ENCODE measurements around the gene SORCS2. TPM values are rescaled to one million over a fixed set of nuclear protein-coding genes. Genes with fewer than 3 reads are reported as not detected.

Gene SORCS2
- polyA plus RNA-seq, 1 of the 3 experiments (the other 2 are of a cell fraction), result 1.6 TPM

DNA sequence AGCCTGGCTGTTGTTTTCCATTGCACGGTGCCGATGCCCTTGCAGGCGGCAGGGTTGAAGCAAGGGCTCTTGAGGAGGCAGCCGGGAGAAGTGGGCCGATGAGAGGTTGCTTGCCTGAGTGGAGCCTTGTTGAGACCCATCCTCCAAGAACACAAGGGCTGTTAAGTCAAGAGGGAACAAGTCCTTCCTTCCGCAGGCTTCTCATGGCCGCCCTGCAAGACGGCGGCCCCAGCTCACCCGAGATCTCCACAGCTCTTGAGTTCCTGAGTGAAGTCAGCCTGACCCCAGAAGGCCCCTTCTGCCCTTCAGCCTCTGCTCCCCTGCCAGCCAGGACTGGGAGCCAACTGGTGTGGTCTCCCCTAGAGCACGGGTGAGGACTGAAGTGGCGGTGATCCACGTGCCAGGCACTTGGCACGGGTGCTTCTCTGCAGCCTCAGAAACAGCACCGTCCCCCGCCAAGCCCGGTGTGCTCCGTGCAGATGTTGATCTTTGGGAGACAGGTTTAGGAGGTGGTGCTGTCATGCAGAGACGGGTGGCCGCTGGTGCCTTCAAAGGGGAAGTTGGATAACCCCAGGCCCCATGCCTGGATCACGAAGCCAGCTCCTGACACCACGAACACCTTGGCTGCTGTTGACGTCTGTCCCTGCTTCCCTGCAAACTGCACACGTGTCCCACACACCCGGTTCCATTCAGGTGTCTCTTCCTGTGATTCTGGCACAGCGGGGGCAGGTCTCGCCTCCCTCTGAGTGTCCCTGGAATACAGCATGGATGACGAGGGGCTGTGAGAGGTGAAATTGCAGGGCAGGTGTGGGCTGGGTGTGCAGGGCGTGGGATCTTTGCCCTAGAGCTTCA is 406.8 kb downstream of the SORCS2 start:
- CTCF ChIA-PET, result no interaction called here
- H3K4me2 ChIP-seq, result no peak overlapping the region
- H3K79me2 ChIP-seq (ENCODE audit: insufficient read depth), result no peaks in the 10 kb centered on the region
- no peaks in the 10 kb centered on the region for H4K20me1 ChIP-seq (ENCODE audit: insufficient read depth)
- no peak overlapping the region for H3K27ac ChIP-seq (ENCODE audit: low read depth in 2 of 2, low read length in 1 of 2)
- no peaks in the 10 kb centered on the region for H3F3A ChIP-seq (replicated peaks; ENCODE audit: insufficient read depth)
- no peak for DNase-seq
- H3K9me3 ChIP-seq, result no peaks in the 10 kb centered on the region
- 84% methylated on average over 13 of the region's 29 CpGs for WGBS (ENCODE audit: low lambda C conversion rate)
- TF ChIP-seq FOXJ3 (CRISPR knock-in tag; IDR thresholded peaks at IDR 0.05), result no peak
- TF ChIP-seq GATA2 (CRISPR knock-in tag; IDR thresholded peaks at IDR 0.05), result no peak
- no peak for TF ChIP-seq SMC3 (IDR thresholded peaks at IDR 0.05; ENCODE audit: low read depth, low read length)
- TF ChIP-seq SIN3A (IDR thresholded peaks at IDR 0.05; ENCODE audit: borderline replicate concordance, low read depth, low read length), result no peak
- no peak for TF ChIP-seq MEF2A (IDR thresholded peaks at IDR 0.05; ENCODE audit: borderline replicate concordance, low read depth)
- TF ChIP-seq RXRA (IDR thresholded peaks at IDR 0.05; ENCODE audit: borderline replicate concordance, low read depth), result no peak
- no peak for TF ChIP-seq JUND (IDR thresholded peaks at IDR 0.05)
- TF ChIP-seq, protein P1, sequence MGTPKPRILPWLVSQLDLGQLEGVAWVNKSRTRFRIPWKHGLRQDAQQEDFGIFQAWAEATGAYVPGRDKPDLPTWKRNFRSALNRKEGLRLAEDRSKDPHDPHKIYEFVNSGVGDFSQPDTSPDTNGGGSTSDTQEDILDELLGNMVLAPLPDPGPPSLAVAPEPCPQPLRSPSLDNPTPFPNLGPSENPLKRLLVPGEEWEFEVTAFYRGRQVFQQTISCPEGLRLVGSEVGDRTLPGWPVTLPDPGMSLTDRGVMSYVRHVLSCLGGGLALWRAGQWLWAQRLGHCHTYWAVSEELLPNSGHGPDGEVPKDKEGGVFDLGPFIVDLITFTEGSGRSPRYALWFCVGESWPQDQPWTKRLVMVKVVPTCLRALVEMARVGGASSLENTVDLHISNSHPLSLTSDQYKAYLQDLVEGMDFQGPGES (IDR thresholded peaks at IDR 0.05; ENCODE audit: low read depth, low read length), result no peak
- TF ChIP-seq YY1 (IDR thresholded peaks at IDR 0.05; ENCODE audit: low read depth), result no peak
- TF ChIP-seq FOSL2 (IDR thresholded peaks at IDR 0.05; ENCODE audit: borderline replicate concordance, low read depth), result no peak
- no peak for TF ChIP-seq TCF12 (IDR thresholded peaks at IDR 0.05)
- no peaks in the 10 kb centered on the region for H3K4me1 ChIP-seq (ENCODE audit: control insufficient read depth in 1 of 2, insufficient read depth in 2 of 2, low read depth in 1 of 2, low read length in 1 of 2)
- no peaks in the 10 kb centered on the region for H3K9me2 ChIP-seq
- POLR2A ChIA-PET, result no interaction called here
- H3K9ac ChIP-seq, result no peak overlapping the region
- no peaks in the 10 kb centered on the region for H3K36me3 ChIP-seq (replicated peaks in 1 of 2; ENCODE audit: control insufficient read depth in 1 of 2, insufficient read depth in 2 of 2, low read length in 1 of 2)
- 0 out of 2 replicates have a peak, but pooled peaks cover 5% of the 10 kb centered on the region for H3K27me3 ChIP-seq (ENCODE audit: insufficient read depth)
- no peak overlapping the region for H3K4me3 ChIP-seq (ENCODE audit: low read depth in 2 of 2, low read length in 1 of 2)
- H2AFZ ChIP-seq (ENCODE audit: low read depth), result no peak overlapping the region

DNA sequence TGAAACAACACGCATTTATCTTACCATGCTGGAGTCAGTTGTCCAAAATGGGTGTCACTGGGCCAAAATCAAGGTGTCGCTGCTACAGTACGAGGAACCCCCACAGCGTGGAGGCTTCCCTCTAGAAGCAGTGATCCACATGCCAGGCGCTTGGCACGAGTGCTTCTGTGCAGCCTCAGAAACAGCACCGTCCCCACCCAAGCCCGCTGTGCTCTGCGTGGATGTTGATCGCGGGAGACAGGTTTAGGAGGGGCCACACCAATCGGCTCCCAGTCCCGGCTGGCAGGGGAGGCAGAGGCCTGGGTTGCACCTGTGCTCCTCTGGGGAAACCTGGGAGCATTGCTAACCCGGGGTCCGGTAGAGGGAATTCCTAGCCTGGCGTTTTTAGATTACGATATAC is 407.9 kb downstream of the SORCS2 start:
- no peaks in the 10 kb centered on the region for H3K9me2 ChIP-seq
- H2AFZ ChIP-seq (ENCODE audit: low read depth), result no peak overlapping the region
- no peak for DNase-seq
- TF ChIP-seq GABPA (IDR thresholded peaks at IDR 0.05; ENCODE audit: low read depth), result no peak
- no peak for TF ChIP-seq SMC3 (IDR thresholded peaks at IDR 0.05; ENCODE audit: low read depth, low read length)
- TF ChIP-seq POLR2AphosphoS5 (IDR thresholded peaks at IDR 0.05; ENCODE audit: low read depth, low read length), result no peak
- TF ChIP-seq, protein P2, sequence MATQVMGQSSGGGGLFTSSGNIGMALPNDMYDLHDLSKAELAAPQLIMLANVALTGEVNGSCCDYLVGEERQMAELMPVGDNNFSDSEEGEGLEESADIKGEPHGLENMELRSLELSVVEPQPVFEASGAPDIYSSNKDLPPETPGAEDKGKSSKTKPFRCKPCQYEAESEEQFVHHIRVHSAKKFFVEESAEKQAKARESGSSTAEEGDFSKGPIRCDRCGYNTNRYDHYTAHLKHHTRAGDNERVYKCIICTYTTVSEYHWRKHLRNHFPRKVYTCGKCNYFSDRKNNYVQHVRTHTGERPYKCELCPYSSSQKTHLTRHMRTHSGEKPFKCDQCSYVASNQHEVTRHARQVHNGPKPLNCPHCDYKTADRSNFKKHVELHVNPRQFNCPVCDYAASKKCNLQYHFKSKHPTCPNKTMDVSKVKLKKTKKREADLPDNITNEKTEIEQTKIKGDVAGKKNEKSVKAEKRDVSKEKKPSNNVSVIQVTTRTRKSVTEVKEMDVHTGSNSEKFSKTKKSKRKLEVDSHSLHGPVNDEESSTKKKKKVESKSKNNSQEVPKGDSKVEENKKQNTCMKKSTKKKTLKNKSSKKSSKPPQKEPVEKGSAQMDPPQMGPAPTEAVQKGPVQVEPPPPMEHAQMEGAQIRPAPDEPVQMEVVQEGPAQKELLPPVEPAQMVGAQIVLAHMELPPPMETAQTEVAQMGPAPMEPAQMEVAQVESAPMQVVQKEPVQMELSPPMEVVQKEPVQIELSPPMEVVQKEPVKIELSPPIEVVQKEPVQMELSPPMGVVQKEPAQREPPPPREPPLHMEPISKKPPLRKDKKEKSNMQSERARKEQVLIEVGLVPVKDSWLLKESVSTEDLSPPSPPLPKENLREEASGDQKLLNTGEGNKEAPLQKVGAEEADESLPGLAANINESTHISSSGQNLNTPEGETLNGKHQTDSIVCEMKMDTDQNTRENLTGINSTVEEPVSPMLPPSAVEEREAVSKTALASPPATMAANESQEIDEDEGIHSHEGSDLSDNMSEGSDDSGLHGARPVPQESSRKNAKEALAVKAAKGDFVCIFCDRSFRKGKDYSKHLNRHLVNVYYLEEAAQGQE (IDR thresholded peaks at IDR 0.05; ENCODE audit: low read depth, low read length), result no peak
- TF ChIP-seq FOSL2 (IDR thresholded peaks at IDR 0.05; ENCODE audit: borderline replicate concordance, low read depth), result no peak
- TF ChIP-seq ELF1 (IDR thresholded peaks at IDR 0.05), result no peak
- no peak for TF ChIP-seq NRF1 (IDR thresholded peaks at IDR 0.05; ENCODE audit: low read depth, low read length)
- TF ChIP-seq, protein P3, sequence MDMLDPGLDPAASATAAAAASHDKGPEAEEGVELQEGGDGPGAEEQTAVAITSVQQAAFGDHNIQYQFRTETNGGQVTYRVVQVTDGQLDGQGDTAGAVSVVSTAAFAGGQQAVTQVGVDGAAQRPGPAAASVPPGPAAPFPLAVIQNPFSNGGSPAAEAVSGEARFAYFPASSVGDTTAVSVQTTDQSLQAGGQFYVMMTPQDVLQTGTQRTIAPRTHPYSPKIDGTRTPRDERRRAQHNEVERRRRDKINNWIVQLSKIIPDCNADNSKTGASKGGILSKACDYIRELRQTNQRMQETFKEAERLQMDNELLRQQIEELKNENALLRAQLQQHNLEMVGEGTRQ (IDR thresholded peaks at IDR 0.05; ENCODE audit: borderline replicate concordance, low read depth, low read length), result no peak
- TF ChIP-seq, protein P4, sequence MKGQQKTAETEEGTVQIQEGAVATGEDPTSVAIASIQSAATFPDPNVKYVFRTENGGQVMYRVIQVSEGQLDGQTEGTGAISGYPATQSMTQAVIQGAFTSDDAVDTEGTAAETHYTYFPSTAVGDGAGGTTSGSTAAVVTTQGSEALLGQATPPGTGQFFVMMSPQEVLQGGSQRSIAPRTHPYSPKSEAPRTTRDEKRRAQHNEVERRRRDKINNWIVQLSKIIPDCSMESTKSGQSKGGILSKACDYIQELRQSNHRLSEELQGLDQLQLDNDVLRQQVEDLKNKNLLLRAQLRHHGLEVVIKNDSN (IDR thresholded peaks at IDR 0.05; ENCODE audit: borderline replicate concordance, low read depth), result no peak
- no peak for TF ChIP-seq SIN3A (IDR thresholded peaks at IDR 0.05; ENCODE audit: borderline replicate concordance, low read depth, low read length)
- no peak for TF ChIP-seq TEAD4 (IDR thresholded peaks at IDR 0.05; ENCODE audit: borderline replicate concordance, insufficient read depth)
- TF ChIP-seq FOXJ3 (CRISPR knock-in tag; IDR thresholded peaks at IDR 0.05), result no peak
- no peaks in the 10 kb centered on the region for H3K4me1 ChIP-seq (ENCODE audit: control insufficient read depth in 1 of 2, insufficient read depth in 2 of 2, low read depth in 1 of 2, low read length in 1 of 2)
- H3K4me3 ChIP-seq (ENCODE audit: low read depth in 2 of 2, low read length in 1 of 2), result no peak overlapping the region
- POLR2A ChIA-PET, result no interaction called here
- H3K9me3 ChIP-seq, result no peaks in the 10 kb centered on the region
- no peaks in the 10 kb centered on the region for H3K36me3 ChIP-seq (replicated peaks in 1 of 2; ENCODE audit: control insufficient read depth in 1 of 2, insufficient read depth in 2 of 2, low read length in 1 of 2)
- CTCF ChIA-PET, result no interaction called here
- no peaks in the 10 kb centered on the region for H4K20me1 ChIP-seq (ENCODE audit: insufficient read depth)
- H3K27me3 ChIP-seq (ENCODE audit: insufficient read depth), result 0 out of 2 replicates have a peak, but pooled peaks cover 5% of the 10 kb centered on the region
- H3K9ac ChIP-seq, result no peak overlapping the region
- H3K79me2 ChIP-seq (ENCODE audit: insufficient read depth), result no peaks in the 10 kb centered on the region
- 74% methylated on average over 7 of the region's 17 CpGs for WGBS (ENCODE audit: low lambda C conversion rate)
- H3K4me2 ChIP-seq, result no peak overlapping the region
- no peaks in the 10 kb centered on the region for H3F3A ChIP-seq (replicated peaks; ENCODE audit: insufficient read depth)
- H3K27ac ChIP-seq (ENCODE audit: low read depth in 2 of 2, low read length in 1 of 2), result no peak overlapping the region

Data from SK-N-SH (cell line).